ENCODE measurements around the gene PCDHGB4. TPM values are rescaled to one million over a fixed set of nuclear protein-coding genes. Genes with fewer than 3 reads are reported as not detected.
A peak's percentile ranks its signal among the peaks of the same experiment; 100 is the strongest.
"Not testable (repeated sequence)": the region's sequence is repeated elsewhere in the genome, so short reads cannot be mapped to it uniquely, and the experiment has no call there.

Gene PCDHGB4
- total RNA-seq, 2 experiments from 2014 or later, result not detected

DNA sequence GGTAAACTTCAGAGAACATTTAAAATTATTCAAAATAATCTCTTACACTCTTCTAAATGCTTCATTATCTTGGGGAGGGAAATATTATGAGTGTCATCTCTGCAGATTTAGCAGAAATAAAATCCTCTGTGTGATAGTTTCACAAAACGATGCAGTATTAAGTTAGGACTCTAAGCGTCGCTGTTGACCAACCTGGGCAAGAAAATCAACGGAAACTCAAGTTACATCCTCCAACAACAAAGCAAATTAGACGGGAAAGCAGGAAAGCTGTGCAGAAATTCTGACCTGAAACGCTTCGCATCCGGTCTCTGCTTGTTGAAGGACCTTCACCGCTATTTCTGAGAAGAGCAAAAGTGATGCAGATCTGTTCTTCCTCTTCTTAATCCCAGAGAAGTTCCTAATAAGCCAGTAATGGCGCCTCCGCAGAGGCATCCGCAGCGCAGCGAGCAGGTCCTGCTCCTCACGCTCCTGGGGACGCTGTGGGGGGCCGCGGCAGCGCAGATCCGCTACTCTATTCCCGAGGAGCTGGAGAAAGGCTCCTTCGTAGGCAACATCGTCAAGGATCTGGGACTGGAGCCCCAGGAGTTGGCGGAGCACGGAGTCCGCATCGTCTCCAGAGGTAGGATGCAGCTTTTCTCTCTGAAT is 13.7 kb upstream of the PCDHGB4 start, which contains the start of gene PCDHGA6:
TSS of gene PCDHGA6 (plus strand) at position 219 of the 645 bp plus-strand sequence. CDS start at position 412, 193 bp downstream.
- Mint-ChIP-seq H3K36me3 (ENCODE audit: low read depth) (no peaks in the 10 kb centered on the region), H3K4me3 (no peak within 1 kb of the TSS), H3K27me3 (peaks cover 38% of the 10 kb centered on the region), H3K4me1 (peaks cover 4% of the 10 kb centered on the region), H3K9me3 (peaks cover 33% of the 10 kb centered on the region), H3K27ac (peak within 1 kb of the TSS; percentile 9)
- CTCF ChIA-PET, result interaction anchor here (0.5 to 1.7 kb wide), 5 partner anchors 10 to 1019 kb away, joined by 3 to 6 read pairs (median 4); partner anchors contain the start of genes PCDHGA5 and PCDHGB5
- POLR2A ChIA-PET, result no interaction called here
- DNase-seq, result no peak

- Mint-ChIP-seq H3K27ac (no peak overlapping the region), H3K4me3 (no peak overlapping the region), H3K4me1 (peaks cover 4% of the 10 kb centered on the region), H3K27me3 (peaks cover 32% of the 10 kb centered on the region), H3K9me3 (peaks cover 33% of the 10 kb centered on the region), H3K36me3 (ENCODE audit: low read depth) (no peaks in the 10 kb centered on the region)
- CTCF ChIA-PET, result interaction anchor here (0.5 to 1.7 kb wide), 6 partner anchors 10 to 1018 kb away, joined by 3 to 6 read pairs (median 4); partner anchors contain the start of genes PCDHGA11, PCDHGA5 and PCDHGB5
- DNase-seq, result no peak
- POLR2A ChIA-PET, result no interaction called here
Measured at GRCh38 chr5:141374627-141375026, 12.9 kb upstream of the PCDHGB4 start.

GRCh38 chr5:141375444-141376155 is 11.9 kb upstream of the PCDHGB4 start:
- H3K36me3 Mint-ChIP-seq (ENCODE audit: low read depth); H3K4me1 Mint-ChIP-seq; H3K27ac Mint-ChIP-seq; POLR2A ChIA-PET; DNase-seq; H3K4me3 Mint-ChIP-seq: not testable (repeated sequence)
- peaks cover 28% of the 10 kb centered on the region for H3K9me3 Mint-ChIP-seq
- CTCF ChIA-PET, result interaction anchor here (0.9 to 1.7 kb wide), 2 partner anchors 22 to 45 kb away, joined by 4 read pairs; partner anchors contain the start of genes PCDHGA11 and PCDHGB5
- H3K27me3 Mint-ChIP-seq, result peaks cover 24% of the 10 kb centered on the region

DNA sequence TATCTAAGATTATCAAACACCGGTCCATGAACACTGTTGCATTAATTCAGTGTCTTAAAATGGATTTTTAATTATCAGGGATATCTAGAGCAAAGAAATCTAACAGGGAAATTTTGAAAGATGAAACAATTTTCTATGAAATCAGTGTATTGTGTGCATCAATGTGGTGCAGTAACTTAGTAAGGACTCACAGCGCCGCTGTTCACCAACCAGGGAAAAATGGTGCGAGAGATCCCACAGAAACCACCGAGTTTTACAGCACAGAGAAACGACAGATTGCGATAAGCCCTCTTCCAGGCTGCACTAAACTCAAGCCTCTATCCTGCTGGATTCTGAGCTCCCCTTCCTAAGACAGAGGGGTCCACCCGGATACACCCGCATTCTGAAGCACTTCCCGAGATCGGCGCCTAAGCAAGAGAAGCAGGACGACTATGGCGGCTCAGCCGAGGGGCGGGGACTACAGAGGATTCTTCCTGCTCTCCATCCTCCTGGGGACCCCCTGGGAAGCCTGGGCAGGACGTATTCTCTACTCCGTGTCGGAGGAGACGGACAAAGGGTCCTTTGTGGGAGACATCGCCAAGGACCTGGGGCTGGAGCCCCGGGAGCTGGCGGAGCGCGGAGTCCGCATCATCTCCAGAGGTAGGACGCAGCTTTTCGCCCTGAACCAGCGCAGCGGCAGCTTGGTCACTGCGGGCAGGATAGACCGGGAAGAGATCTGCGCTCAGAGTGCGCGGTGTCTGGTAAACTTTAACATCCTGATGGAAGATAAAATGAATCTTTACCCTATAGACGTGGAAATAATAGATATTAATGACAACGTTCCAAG is 4.8 kb upstream of the PCDHGB4 start, which contains the start of gene PCDHGA7:
TSS of gene PCDHGA7 (plus strand) at position 274 of the 826 bp plus-strand sequence. CDS start at position 432, 158 bp downstream.
- H3K4me3 Mint-ChIP-seq, result peak within 1 kb of the TSS; percentile 34
- no peaks in the 10 kb centered on the region for H3K4me1 Mint-ChIP-seq
- peaks cover 12% of the 10 kb centered on the region for H3K9me3 Mint-ChIP-seq
- peaks cover 38% of the 10 kb centered on the region for H3K27me3 Mint-ChIP-seq
- POLR2A ChIA-PET, result no interaction called here
- peak within 1 kb of the TSS; percentile 62 for H3K27ac Mint-ChIP-seq
- H3K36me3 Mint-ChIP-seq (ENCODE audit: low read depth), result no peaks in the 10 kb centered on the region
- CTCF ChIA-PET, result interaction anchor here (0.8 to 1.1 kb wide), 2 partner anchors 12 to 48 kb away, joined by 3 to 5 read pairs; partner anchors contain the start of genes PCDHGA12 and PCDHGB3
- DNase-seq, result no peak

- peaks cover 14% of the 10 kb centered on the region for H3K9me3 Mint-ChIP-seq
- no peaks in the 10 kb centered on the region for H3K36me3 Mint-ChIP-seq (ENCODE audit: low read depth)
- no peaks in the 10 kb centered on the region for H3K4me1 Mint-ChIP-seq
- CTCF ChIA-PET, result interaction anchor here (0.8 to 1.1 kb wide), 2 partner anchors 13 to 47 kb away, joined by 3 to 5 read pairs; partner anchors contain the start of genes PCDHGA12 and PCDHGB3
- H3K27ac Mint-ChIP-seq, result no peak overlapping the region
- POLR2A ChIA-PET, result no interaction called here
- H3K4me3 Mint-ChIP-seq, result no peak overlapping the region
- H3K27me3 Mint-ChIP-seq, result peaks cover 41% of the 10 kb centered on the region
- no peak for DNase-seq
Measured at GRCh38 chr5:141383345-141383744, 4.2 kb upstream of the PCDHGB4 start.

- Mint-ChIP-seq H3K4me3 (no peak overlapping the region), H3K9me3 (peaks cover 21% of the 10 kb centered on the region), H3K4me1 (no peaks in the 10 kb centered on the region), H3K36me3 (ENCODE audit: low read depth) (no peaks in the 10 kb centered on the region), H3K27ac (no peak overlapping the region), H3K27me3 (peaks cover 47% of the 10 kb centered on the region)
- no peak for DNase-seq
- ChIA-PET CTCF (no interaction called here), POLR2A (no interaction called here)
Measured at GRCh38 chr5:141384471-141385267, 2.8 kb upstream of the PCDHGB4 start.

DNA sequence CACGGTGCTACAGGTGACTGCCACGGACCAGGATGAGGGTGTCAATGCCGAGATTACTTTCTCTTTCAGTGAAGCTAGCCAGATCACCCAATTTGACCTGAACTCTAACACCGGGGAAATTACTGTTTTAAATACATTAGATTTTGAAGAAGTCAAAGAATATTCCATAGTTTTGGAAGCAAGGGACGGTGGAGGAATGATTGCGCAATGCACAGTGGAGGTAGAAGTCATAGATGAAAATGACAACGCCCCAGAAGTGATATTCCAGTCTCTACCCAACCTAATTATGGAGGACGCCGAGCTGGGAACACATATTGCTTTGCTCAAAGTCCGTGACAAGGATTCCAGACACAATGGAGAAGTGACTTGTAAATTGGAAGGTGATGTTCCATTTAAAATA is 1.2 kb downstream of the PCDHGB4 start:
- Mint-ChIP-seq H3K4me1 (no peaks in the 10 kb centered on the region), H3K27me3 (peaks cover 45% of the 10 kb centered on the region), H3K4me3 (no peak overlapping the region), H3K27ac (no peak overlapping the region), H3K9me3 (peaks cover 27% of the 10 kb centered on the region), H3K36me3 (ENCODE audit: low read depth) (peaks cover 2% of the 10 kb centered on the region)
- no peak for DNase-seq
- POLR2A ChIA-PET, result no interaction called here
- CTCF ChIA-PET, result interaction anchor here (1.7 kb wide), 1 partner anchor 19 kb away, joined by 5 read pairs; the partner anchor contains the start of gene PCDHGB3

DNA sequence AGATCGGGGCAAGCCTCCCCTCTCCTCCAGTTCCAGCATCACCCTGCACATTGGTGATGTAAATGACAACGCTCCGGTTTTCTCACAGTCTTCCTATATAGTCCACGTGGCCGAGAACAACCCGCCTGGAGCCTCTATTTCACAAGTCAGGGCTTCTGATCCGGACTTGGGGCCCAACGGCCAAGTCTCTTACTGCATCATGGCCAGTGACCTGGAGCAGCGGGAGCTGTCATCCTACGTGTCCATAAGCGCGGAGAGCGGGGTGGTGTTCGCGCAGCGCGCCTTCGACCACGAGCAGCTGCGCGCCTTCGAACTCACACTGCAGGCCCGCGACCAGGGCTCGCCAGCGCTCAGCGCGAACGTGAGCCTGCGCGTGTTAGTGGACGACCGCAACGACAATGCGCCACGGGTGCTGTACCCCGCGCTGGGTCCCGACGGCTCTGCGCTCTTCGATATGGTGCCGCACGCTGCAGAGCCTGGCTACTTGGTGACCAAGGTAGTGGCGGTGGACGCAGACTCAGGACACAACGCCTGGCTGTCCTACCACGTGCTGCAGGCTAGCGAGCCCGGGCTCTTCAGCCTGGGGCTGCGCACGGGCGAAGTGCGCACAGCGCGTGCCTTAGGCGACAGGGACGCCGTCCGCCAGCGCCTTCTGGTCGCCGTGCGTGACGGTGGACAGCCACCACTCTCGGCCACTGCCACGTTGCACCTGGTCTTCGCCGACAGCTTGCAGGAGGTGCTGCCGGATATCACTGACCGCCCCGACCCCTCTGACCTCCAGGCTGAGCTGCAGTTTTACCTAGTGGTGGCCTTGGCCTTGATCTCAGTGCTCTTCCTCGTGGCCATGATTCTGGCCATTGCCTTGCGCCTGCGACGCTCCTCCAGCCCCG is 1.9 kb downstream of the PCDHGB4 start:
- Mint-ChIP-seq H3K27ac (no peak overlapping the region), H3K4me3 (no peak overlapping the region), H3K36me3 (ENCODE audit: low read depth) (peaks cover 2% of the 10 kb centered on the region), H3K9me3 (peaks cover 26% of the 10 kb centered on the region), H3K4me1 (no peaks in the 10 kb centered on the region), H3K27me3 (peaks cover 49% of the 10 kb centered on the region)
- no peak for DNase-seq
- CTCF ChIA-PET, result interaction anchor here (1.2 to 1.7 kb wide), 3 partner anchors 19 to 175 kb away, joined by 3 to 5 read pairs (median 3); partner anchors contain the start of genes PCDHGB2 and PCDHGB3
- POLR2A ChIA-PET, result no interaction called here

GRCh38 chr5:141392429-141393198 is 5.1 kb downstream of the PCDHGB4 start, which contains the start of gene PCDHGA8:
Gene PCDHGA8 (plus strand): TSS chr5:141392633. CDS start chr5:141392814, 181 bp downstream.
- DNase-seq, result no peak
- Mint-ChIP-seq H3K27ac (no peak within 1 kb of the TSS), H3K27me3 (peaks cover 46% of the 10 kb centered on the region), H3K9me3 (peaks cover 32% of the 10 kb centered on the region), H3K4me1 (no peaks in the 10 kb centered on the region), H3K4me3 (no peak within 1 kb of the TSS), H3K36me3 (ENCODE audit: low read depth) (peaks cover 2% of the 10 kb centered on the region)
- POLR2A ChIA-PET, result no interaction called here
- CTCF ChIA-PET, result interaction anchor here (0.9 to 1.2 kb wide), 2 partner anchors 12 to 54 kb away, joined by 3 read pairs; partner anchors contain the start of gene PCDHGA2

GRCh38 chr5:141393267-141393666 is 5.8 kb downstream of the PCDHGB4 start:
- POLR2A ChIA-PET, result no interaction called here
- no peak for DNase-seq
- CTCF ChIA-PET, result interaction anchor here (0.9 kb wide), 1 partner anchor 13 kb away, joined by 3 read pairs; no protein-coding TSS in a partner anchor
- Mint-ChIP-seq H3K36me3 (ENCODE audit: low read depth) (peaks cover 2% of the 10 kb centered on the region), H3K9me3 (peaks cover 31% of the 10 kb centered on the region), H3K4me1 (no peaks in the 10 kb centered on the region), H3K4me3 (no peak overlapping the region), H3K27ac (no peak overlapping the region), H3K27me3 (peaks cover 44% of the 10 kb centered on the region)
